Caco-2 (cell line): ENCODE measurements around the gene TPRA1. TPM values are rescaled to one million over a fixed set of nuclear protein-coding genes. Genes with fewer than 3 reads are reported as not detected.

Experiments
- BruUV-seq: library from RNA; stranded (reverse); fragments of 400-500 nt; replicated peaks from 2 replicates; lab custom pipeline; 2021; lab: Mats Ljungman, UMichigan
- CTCF ChIA-PET: fragments of 300-600 bp; sonication (Branson Sonifier 250); formaldehyde crosslinking; loops from one replicate; lab custom pipeline; 2022; ENCODE audit warnings: antibody characterized with exemption; lab: Charles Lee
- POLR2A ChIA-PET: fragments of 300-600 bp; sonication (Branson Sonifier 250); formaldehyde crosslinking; loops from one replicate; lab custom pipeline; 2022; ENCODE audit warnings: antibody characterized with exemption; lab: Charles Lee
- DNase-seq, 2 experiments: peaks; one replicate each; pipeline versions ENCODE4 v3.0.0 to v3.0.0-alpha.2; 2020 to 2022
- H3K27me3 ChIP-seq: replicated peaks from 2 replicates; pipeline ENCODE4 v1.6.0; 2011; ENCODE audit warnings: low read length; ENCODE audit not compliant: control insufficient read depth, insufficient read depth
- H3K36me3 ChIP-seq: 2 replicates; pipeline ENCODE4 v1.5.1; 2011; ENCODE audit warnings: low read length; ENCODE audit not compliant: control insufficient read depth, insufficient read depth
- H3K4me1 ChIP-seq: fragments of 250-450 bp; sonication (Bioruptor Pico); 2 replicates; pipeline ENCODE4 v1.5.1; 2020; ENCODE audit warnings: mild to moderate bottlenecking
- H3K4me3 ChIP-seq: 2 replicates; pipeline ENCODE4 v1.5.1; 2011; ENCODE audit warnings: low read depth, mild to moderate bottlenecking, control low read depth, low read length
- H3K9me3 ChIP-seq: fragments of 250-450 bp; sonication (Bioruptor Pico); 2 replicates; pipeline ENCODE4 v1.5.1; 2020; ENCODE audit warnings: mild to moderate bottlenecking, moderate library complexity
- H3K27ac Mint-ChIP-seq: one replicate; pipeline ENCODE4 v1.8.0; 2022; ENCODE audit warnings: mixed read lengths; ENCODE audit not compliant: unreplicated experiment
- H3K27me3 Mint-ChIP-seq: one replicate; pipeline ENCODE4 v1.8.0; 2022; ENCODE audit warnings: mixed read lengths; ENCODE audit not compliant: insufficient read depth, unreplicated experiment
- H3K36me3 Mint-ChIP-seq: one replicate; pipeline ENCODE4 v1.8.0; 2022; ENCODE audit warnings: mild to moderate bottlenecking, mixed read lengths; ENCODE audit not compliant: insufficient read depth, unreplicated experiment
- H3K4me1 Mint-ChIP-seq: one replicate; pipeline ENCODE4 v1.8.0; 2022; ENCODE audit warnings: low read depth, mixed read lengths; ENCODE audit not compliant: unreplicated experiment
- H3K4me3 Mint-ChIP-seq: one replicate; pipeline ENCODE4 v1.8.0; 2022; ENCODE audit warnings: mild to moderate bottlenecking, moderate library complexity, mixed read lengths; ENCODE audit not compliant: unreplicated experiment
- H3K9me3 Mint-ChIP-seq: one replicate; pipeline ENCODE4 v1.8.0; 2022; ENCODE audit warnings: mixed read lengths; ENCODE audit not compliant: unreplicated experiment
- intact Hi-C: fragments of 100-400 bp; cut with micrococcal nuclease; formaldehyde crosslinking; loops from one replicate; pipeline ENCODE4 v1.10.0; 2022; ENCODE audit not compliant: unreplicated experiment
- total RNA-seq: library from RNA; stranded (reverse); gene quantifications from 2 replicates; pipeline ENCODE4 v1.2.3, GENCODE V29; 2022
- TF ChIP-seq, protein P1 (sequence below), 2 experiments: fragments of 200-600 bp in 1 of 2; IDR thresholded peaks; 1 replicate in 1 of 2; 2 replicates in 1 of 2; pipeline versions ENCODE4 v1.5.1 to v1.8.0; 2011 to 2022; ENCODE audit warnings: antibody characterized with exemption in 1 of 2, control low read depth in 1 of 2, inconsistent platforms in 1 of 2, low read depth in 1 of 2, low read length in 1 of 2, mild to moderate bottlenecking in 1 of 2, moderate library complexity in 1 of 2; ENCODE audit not compliant: insufficient read depth in 1 of 2, severe bottlenecking in 1 of 2, unreplicated experiment in 1 of 2

TPRA1 gene
- total RNA-seq, 1 experiment from 2014 or later: 34.5 TPM

GRCh38 chr3:127549826-127550467 lies 40.6 kb downstream of the TPRA1 start:
- ChIA-PET CTCF (no interaction called here), POLR2A (no interaction called here)
- Histone ChIP-seq H3K4me3 (no peak overlapping the region), H3K27me3 (no peaks in the 10 kb centered on the region), H3K36me3 (no peaks in the 10 kb centered on the region), H3K9me3 (no peaks in the 10 kb centered on the region), H3K4me1 (0 out of 2 replicates have a peak, but pooled peaks cover 8% of the 10 kb centered on the region)
- peak in 1 of 2 experiments; percentile 17 for DNase-seq
- Mint-ChIP-seq H3K27me3 (no peaks in the 10 kb centered on the region), H3K9me3 (no peaks in the 10 kb centered on the region), H3K4me1 (no peaks in the 10 kb centered on the region), H3K36me3 (no peaks in the 10 kb centered on the region), H3K4me3 (no peak overlapping the region), H3K27ac (no peak overlapping the region)
- TF ChIP-seq, protein P1, sequence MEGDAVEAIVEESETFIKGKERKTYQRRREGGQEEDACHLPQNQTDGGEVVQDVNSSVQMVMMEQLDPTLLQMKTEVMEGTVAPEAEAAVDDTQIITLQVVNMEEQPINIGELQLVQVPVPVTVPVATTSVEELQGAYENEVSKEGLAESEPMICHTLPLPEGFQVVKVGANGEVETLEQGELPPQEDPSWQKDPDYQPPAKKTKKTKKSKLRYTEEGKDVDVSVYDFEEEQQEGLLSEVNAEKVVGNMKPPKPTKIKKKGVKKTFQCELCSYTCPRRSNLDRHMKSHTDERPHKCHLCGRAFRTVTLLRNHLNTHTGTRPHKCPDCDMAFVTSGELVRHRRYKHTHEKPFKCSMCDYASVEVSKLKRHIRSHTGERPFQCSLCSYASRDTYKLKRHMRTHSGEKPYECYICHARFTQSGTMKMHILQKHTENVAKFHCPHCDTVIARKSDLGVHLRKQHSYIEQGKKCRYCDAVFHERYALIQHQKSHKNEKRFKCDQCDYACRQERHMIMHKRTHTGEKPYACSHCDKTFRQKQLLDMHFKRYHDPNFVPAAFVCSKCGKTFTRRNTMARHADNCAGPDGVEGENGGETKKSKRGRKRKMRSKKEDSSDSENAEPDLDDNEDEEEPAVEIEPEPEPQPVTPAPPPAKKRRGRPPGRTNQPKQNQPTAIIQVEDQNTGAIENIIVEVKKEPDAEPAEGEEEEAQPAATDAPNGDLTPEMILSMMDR (IDR thresholded peaks at IDR 0.05; ENCODE audit: insufficient read depth in 1 of 2, low read depth in 1 of 2, low read length in 1 of 2, severe bottlenecking in 1 of 2, unreplicated experiment in 1 of 2): no peak
- intact Hi-C loops: loop anchor here (10.0 kb wide), 1 partner anchor 95 kb away; no protein-coding TSS in a partner anchor
- no TSS peak for BruUV-seq

- Mint-ChIP-seq H3K4me3 (peak overlapping the region; percentile 78), H3K27me3 (no peaks in the 10 kb centered on the region), H3K36me3 (no peaks in the 10 kb centered on the region), H3K27ac (no peak overlapping the region), H3K9me3 (no peaks in the 10 kb centered on the region), H3K4me1 (no peaks in the 10 kb centered on the region)
- CTCF ChIA-PET: interaction anchor here (0.6 to 1.2 kb wide), 10 partner anchors 9 to 173 kb away, joined by 3 to 7 read pairs (median 3); partner anchors contain the start of genes ABTB1 and TPRA1
- H3K9me3 ChIP-seq: no peaks in the 10 kb centered on the region
- intact Hi-C loops: loop anchor here (10.0 kb wide), 1 partner anchor 93 kb away; no protein-coding TSS in a partner anchor
- no peaks in the 10 kb centered on the region for H3K27me3 ChIP-seq
- peak overlapping the region; percentile 54 for H3K4me3 ChIP-seq
- DNase-seq: peak; percentile 60 to 86
- TF ChIP-seq, protein P1 (IDR thresholded peaks at IDR 0.05; ENCODE audit: insufficient read depth in 1 of 2, low read depth in 1 of 2, low read length in 1 of 2, severe bottlenecking in 1 of 2, unreplicated experiment in 1 of 2): peak; percentile 64 to 84
- POLR2A ChIA-PET: no interaction called here
- H3K4me1 ChIP-seq: peaks cover 12% of the 10 kb centered on the region; the same call in 1 of the 2 replicates
- no peaks in the 10 kb centered on the region for H3K36me3 ChIP-seq
- no TSS peak for BruUV-seq
Observed at GRCh38 chr3:127547761-127548605, 42.5 kb downstream of the TPRA1 start.
